Thoracic aorta endothelial cell (primary cell): ENCODE data around the gene DUSP9. TPM values are rescaled to one million over a fixed set of nuclear protein-coding genes. Genes with fewer than 3 reads are reported as not detected.

Experiments used
- small RNA-seq: library from RNA; depleted of rRNA; stranded (forward); fragments of <200 nt; gene quantifications from one replicate; pipeline ENCODE3, GENCODE V24; 2012
- total RNA-seq: library from RNA; depleted of rRNA; stranded (reverse); fragments of >200 nt; gene quantifications from 2 replicates; pipeline ENCODE4 v1.2.3, GENCODE V29; 2012

Gene DUSP9, protein sequence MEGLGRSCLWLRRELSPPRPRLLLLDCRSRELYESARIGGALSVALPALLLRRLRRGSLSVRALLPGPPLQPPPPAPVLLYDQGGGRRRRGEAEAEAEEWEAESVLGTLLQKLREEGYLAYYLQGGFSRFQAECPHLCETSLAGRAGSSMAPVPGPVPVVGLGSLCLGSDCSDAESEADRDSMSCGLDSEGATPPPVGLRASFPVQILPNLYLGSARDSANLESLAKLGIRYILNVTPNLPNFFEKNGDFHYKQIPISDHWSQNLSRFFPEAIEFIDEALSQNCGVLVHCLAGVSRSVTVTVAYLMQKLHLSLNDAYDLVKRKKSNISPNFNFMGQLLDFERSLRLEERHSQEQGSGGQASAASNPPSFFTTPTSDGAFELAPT
- 0.13 and 0.29 TPM in 2 replicates for total RNA-seq

DNA sequence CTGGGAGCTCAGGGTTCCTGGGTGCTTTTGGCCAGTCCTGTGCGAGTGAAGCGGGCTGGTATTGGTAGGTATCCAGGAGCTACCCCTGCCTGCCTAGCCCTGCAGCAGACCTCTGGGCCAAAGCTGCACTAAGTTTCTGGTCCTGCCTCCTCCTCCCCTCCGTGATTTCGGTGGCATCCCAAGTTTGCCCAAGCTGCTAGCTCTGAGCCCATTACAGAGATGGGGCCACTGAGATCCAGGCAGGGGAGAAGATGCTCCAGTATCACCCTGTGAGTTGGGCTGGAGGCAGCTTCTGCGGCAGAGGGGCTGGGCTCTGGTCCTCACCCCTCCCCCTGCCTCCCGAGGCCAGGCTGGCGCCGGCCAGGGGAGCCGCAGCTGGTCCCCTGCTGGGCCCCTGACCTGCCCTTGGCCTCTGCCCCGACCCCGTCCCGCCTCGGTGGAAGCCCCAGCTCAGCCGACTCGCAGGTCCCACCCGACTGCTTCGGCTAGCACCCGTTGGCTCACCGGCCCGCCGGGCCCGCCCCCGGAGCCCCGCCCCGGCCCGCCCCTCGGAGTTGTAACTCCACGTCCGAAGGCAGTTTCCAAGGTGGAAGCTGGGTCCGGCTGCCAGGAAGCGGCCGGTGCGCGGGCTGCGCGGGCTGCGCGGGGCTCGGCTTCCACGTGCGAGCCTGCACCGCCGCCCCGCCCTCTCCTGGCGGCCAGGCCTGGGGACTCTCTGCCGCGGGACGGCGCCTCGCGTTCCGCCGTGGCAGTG, at the start of gene DUSP9:
Gene DUSP9, plus strand, starts transcription at position 584 of the 754 bp plus-strand sequence. CDS start 751 bp downstream, outside the sequence.

DNA sequence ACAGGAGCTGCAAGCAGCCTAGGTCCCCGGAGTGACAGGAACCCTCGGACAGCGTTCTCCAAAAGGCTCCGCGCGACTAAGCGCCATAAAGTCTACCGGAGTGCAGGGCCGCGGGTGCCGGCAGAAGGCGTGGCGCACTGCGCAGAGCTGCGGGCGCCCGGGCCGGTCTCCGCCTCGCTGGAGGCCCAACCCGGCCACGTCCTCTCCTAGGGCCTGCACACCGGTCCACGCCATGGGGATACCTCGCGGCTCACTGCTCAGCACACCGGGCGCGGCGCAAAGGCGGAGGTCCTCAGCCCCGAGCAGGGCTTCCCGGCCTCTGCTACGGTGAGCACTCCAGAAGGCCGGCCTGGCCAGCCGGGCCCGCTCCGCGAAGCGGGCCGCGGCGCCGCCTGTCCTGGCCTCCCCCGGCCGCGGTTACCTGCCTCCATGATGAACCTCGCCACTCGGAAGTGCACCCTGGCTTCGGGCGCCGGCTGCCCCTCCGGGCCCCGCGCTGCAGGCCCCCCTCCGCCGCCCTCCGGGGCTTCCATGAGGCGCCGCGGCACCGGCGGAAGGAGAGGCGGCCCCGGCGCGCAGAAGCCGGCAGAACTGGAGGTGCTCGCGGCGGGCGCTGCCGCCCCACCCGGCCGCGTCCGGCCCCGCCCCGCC, 48.3 kb upstream of the DUSP9 start, which contains the start of gene CCNQ:
Gene CCNQ, minus strand, starts transcription at position 599 of the 651 bp plus-strand sequence. Its CDS starts 66 bp downstream, at position 533.

DNA sequence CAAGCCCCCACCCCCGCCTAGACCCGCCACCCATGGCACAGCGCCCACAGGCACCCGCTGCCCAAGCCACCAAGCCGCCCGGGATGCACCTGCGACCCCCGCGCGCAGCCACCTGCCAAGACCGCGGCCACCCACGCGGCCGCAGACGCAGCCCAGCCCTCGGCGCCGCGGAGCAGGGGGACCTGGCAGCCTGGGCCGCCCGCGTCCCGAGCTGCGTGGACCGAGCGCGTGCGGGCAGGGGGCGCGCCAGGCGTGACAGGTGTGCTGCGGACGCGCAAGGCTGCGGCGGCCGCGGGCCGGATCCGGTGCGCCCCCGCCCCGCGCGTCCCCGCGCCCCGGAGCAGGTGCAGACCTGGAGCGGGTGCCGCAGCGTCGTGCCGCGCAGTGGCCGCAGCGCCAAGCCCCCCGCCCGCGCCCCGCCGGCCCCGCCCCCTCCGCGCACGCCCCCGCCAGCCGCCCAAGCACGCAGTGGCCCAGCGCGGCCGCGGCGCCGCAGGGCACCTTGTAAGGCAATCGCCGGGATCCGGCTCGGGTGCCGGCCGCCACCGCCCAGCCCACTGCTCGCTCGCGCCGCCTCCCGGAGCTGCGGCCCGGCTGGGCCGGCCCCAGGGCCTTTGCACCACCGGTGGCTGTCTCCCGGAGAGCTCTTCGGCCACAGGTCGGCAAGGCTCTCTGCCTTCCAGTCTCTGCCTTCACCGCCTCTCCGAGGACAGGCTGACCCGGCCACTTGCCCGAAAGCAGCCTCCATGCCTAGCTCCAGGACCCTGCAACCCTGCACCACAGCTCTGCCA, 26.6 kb downstream of the DUSP9 start, which contains the start of gene PNCK:
Gene PNCK, minus strand, starts transcription at position 386 of the 791 bp plus-strand sequence. CDS start 737 bp downstream, outside the sequence.

DNA sequence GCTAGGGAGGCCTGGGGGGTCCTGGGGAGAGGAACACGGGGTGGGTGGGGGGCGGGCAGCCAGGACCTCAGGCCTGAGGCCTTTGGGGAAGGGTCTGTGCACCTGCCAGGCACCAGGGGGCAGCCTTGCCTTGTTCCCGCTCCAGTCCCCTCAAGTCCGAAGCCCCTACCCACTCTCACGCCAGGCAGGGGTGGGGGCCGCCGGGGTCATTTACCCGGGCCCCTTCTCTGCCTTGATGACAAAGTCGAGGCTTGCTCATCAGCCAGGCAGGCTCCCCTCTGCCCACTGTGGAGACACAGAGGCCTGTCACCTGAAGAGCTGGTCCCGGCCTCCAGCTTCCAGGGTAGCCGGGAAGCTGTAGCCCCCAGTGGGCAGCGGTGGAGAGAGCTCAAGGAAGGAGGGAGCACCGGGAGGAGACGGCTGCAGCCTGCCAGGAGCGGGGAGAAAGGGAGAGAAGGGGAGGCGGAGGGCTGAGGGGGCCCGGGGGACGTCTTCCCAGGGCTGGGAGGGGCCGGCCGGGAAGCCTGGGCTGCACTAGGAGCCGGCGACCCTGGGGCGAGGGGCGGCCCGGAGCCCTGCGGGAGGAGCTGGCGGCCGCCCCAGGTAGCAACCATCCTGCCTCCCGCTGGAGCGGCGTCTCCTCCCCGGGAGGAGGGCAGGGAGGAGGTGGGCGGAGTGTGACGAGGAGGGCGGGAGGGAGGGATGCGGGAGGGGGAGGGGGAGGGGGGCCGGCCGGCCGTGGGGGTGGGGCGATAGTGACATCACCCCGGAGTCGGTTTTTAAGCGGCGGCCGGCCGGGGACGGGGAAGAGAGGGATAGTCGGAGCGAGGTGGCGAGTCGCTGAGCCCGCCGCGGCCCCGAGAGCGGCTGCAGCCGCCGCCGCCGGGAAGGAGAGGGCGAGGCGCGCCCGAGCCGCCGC, 40.4 kb downstream of the DUSP9 start, which contains the start of gene SLC6A8:
Gene SLC6A8, plus strand, starts transcription at position 806 of the 919 bp plus-strand sequence. CDS start 649 bp downstream, outside the sequence.

Small RNA genes lying within 50 kb of the gene (small RNA-seq; reads per million reads assigned to genes)
- not detected for gene RN7SL687P

Other genes starting within 250 kb of the DUSP9 start
- not detected in 2 replicates for gene PNMA6E, start 245.9 kb upstream of the DUSP9 start, total RNA-seq
- gene ZFP92, start 235.7 kb upstream of the DUSP9 start, total RNA-seq: 0.13 and 1.5 TPM in 2 replicates
- 1.0 and 1.2 TPM in 2 replicates for gene TREX2, start 201.1 kb upstream of the DUSP9 start, total RNA-seq
- gene HAUS7, start 176.6 kb upstream of the DUSP9 start, total RNA-seq: 20.3 and 26.6 TPM in 2 replicates
- gene BGN, start 152.2 kb upstream of the DUSP9 start, total RNA-seq: 13.4 and 34.2 TPM in 2 replicates
- not detected in 2 replicates for gene ATP2B3, start 129.6 kb upstream of the DUSP9 start, total RNA-seq
- gene CCNQ, start 48.1 kb upstream of the DUSP9 start, total RNA-seq: 25.4 and 27.7 TPM in 2 replicates
- not detected in 2 replicates for gene PNCK, start 26.6 kb downstream of the DUSP9 start, total RNA-seq
- 9.6 and 12.8 TPM in 2 replicates for gene SLC6A8, start 40.7 kb downstream of the DUSP9 start, total RNA-seq
- gene BCAP31, start 77.2 kb downstream of the DUSP9 start, total RNA-seq: 237 and 249 TPM in 2 replicates
- 10.5 and 15.2 TPM in 2 replicates for gene ABCD1, start 77.7 kb downstream of the DUSP9 start, total RNA-seq
- 2.2 and 7.0 TPM in 2 replicates for gene PLXNB3, start 117.0 kb downstream of the DUSP9 start, total RNA-seq
- gene SRPK3, start 133.8 kb downstream of the DUSP9 start, total RNA-seq: not detected in 2 replicates
- 32.9 and 35.0 TPM in 2 replicates for gene IDH3G, start 147.2 kb downstream of the DUSP9 start, total RNA-seq
- gene SSR4, start 147.5 kb downstream of the DUSP9 start, total RNA-seq: 127 and 133 TPM in 2 replicates
- under 0.01 and 0.14 TPM in 2 replicates for gene PDZD4, start 183.3 kb downstream of the DUSP9 start, total RNA-seq
- 0.27 and 0.50 TPM in 2 replicates for gene L1CAM, start 239.0 kb downstream of the DUSP9 start, total RNA-seq